ENCODE measurements around the gene FOXO6.

- TF ChIP-seq, protein P1, sequence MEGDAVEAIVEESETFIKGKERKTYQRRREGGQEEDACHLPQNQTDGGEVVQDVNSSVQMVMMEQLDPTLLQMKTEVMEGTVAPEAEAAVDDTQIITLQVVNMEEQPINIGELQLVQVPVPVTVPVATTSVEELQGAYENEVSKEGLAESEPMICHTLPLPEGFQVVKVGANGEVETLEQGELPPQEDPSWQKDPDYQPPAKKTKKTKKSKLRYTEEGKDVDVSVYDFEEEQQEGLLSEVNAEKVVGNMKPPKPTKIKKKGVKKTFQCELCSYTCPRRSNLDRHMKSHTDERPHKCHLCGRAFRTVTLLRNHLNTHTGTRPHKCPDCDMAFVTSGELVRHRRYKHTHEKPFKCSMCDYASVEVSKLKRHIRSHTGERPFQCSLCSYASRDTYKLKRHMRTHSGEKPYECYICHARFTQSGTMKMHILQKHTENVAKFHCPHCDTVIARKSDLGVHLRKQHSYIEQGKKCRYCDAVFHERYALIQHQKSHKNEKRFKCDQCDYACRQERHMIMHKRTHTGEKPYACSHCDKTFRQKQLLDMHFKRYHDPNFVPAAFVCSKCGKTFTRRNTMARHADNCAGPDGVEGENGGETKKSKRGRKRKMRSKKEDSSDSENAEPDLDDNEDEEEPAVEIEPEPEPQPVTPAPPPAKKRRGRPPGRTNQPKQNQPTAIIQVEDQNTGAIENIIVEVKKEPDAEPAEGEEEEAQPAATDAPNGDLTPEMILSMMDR (IDR thresholded peaks at IDR 0.05; ENCODE audit: low read depth, low read length): no peak
- no peak for TF ChIP-seq POLR2A (IDR thresholded peaks at IDR 0.05; ENCODE audit: extremely low read depth, insufficient read length)
These were observed 59.6 kb downstream of the FOXO6 start for GRCh38 chr1:41420860-41421259.

Data from NB4 (cell line).